Mucosa of rectum (tissue), 2 donors: Measurements from ENCODE around the gene RAB3D.
A peak's percentile ranks its signal among the peaks of the same experiment; 100 is the strongest.

ENCODE experiments used
- H3K27ac ChIP-seq, 2 donors: one replicate each; pipeline ENCODE4 v1.7.0; 2013; ENCODE audit warnings: inconsistent platforms in 2 of 2, low read depth in 2 of 2, low read length in 2 of 2
- H3K27me3 ChIP-seq, 2 donors: one replicate each; pipeline ENCODE4 v1.7.0; 2013; ENCODE audit warnings: low read length in 2 of 2; ENCODE audit not compliant: control insufficient read depth in 2 of 2, insufficient read depth in 2 of 2
- H3K36me3 ChIP-seq, 2 donors: one replicate each; pipeline ENCODE4 v1.7.0; 2013; ENCODE audit warnings: low read length in 2 of 2; ENCODE audit not compliant: control insufficient read depth in 2 of 2, insufficient read depth in 2 of 2
- H3K4me1 ChIP-seq, 2 donors: one replicate each; pipeline ENCODE4 v1.7.0; 2013; ENCODE audit warnings: low read length in 2 of 2, mild to moderate bottlenecking in 1 of 2; ENCODE audit not compliant: control insufficient read depth in 2 of 2, insufficient read depth in 2 of 2
- H3K4me3 ChIP-seq, 2 donors: one replicate each; pipeline ENCODE4 v1.7.0; 2013; ENCODE audit warnings: low read length in 2 of 2
- H3K9ac ChIP-seq, 2 donors: one replicate each; pipeline ENCODE4 v1.7.0; 2013; ENCODE audit warnings: low read length in 2 of 2, low read depth in 1 of 2, mild to moderate bottlenecking in 1 of 2
- H3K9me3 ChIP-seq, 2 donors: one replicate each; pipeline ENCODE4 v1.7.0; 2013; ENCODE audit warnings: low read length in 2 of 2; ENCODE audit not compliant: control insufficient read depth in 2 of 2
- donor health status: healthy.
- donor health status: Normal muscosa, but diverticular disease.

Gene RAB3D

DNA sequence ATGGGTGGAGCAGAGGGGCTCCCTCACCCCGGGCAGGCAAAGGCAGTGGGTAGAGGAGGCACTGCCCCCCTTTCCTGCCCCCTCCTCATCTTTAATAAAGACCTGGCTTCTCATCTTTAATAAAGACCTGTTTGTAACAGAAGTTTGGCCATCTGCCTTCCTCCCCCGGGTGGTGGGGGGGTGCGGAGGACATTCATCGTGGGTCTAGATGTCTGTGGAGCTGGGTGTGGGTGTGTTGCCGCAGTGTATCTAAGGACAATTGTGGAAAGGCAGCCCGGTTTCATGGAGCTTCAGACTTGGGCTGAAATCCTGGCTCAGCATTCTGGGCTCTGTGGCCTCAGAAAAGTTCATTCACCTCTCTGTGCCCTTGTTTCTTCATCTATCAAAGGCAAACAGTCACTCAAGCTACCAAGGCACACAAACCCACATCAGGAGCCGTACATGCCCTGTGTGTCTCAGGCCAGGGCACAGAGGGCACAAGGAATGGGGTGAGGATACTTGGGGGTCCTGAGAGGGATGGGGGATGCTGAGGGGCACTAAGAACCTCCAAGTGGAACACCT is 26.2 kb upstream of the RAB3D start:
- no peak overlapping the region for H3K9ac ChIP-seq
- no peaks in the 10 kb centered on the region for H3K36me3 ChIP-seq
- no peak overlapping the region for H3K27ac ChIP-seq
- H3K9me3 ChIP-seq = no peaks in the 10 kb centered on the region
- H3K4me1 ChIP-seq = peaks cover 9 to 13% of the 10 kb centered on the region in 2 donors
- no peak overlapping the region for H3K4me3 ChIP-seq
- H3K27me3 ChIP-seq = no peaks in the 10 kb centered on the region

GRCh38 chr19:11364935-11365334 is 25.5 kb upstream of the RAB3D start:
- Histone ChIP-seq H3K36me3 (no peaks in the 10 kb centered on the region), H3K27me3 (no peaks in the 10 kb centered on the region), H3K9ac (no peak overlapping the region), H3K27ac (no peak overlapping the region), H3K9me3 (no peaks in the 10 kb centered on the region), H3K4me3 (no peak overlapping the region), H3K4me1 (peaks cover 9 to 13% of the 10 kb centered on the region in 2 donors)

DNA sequence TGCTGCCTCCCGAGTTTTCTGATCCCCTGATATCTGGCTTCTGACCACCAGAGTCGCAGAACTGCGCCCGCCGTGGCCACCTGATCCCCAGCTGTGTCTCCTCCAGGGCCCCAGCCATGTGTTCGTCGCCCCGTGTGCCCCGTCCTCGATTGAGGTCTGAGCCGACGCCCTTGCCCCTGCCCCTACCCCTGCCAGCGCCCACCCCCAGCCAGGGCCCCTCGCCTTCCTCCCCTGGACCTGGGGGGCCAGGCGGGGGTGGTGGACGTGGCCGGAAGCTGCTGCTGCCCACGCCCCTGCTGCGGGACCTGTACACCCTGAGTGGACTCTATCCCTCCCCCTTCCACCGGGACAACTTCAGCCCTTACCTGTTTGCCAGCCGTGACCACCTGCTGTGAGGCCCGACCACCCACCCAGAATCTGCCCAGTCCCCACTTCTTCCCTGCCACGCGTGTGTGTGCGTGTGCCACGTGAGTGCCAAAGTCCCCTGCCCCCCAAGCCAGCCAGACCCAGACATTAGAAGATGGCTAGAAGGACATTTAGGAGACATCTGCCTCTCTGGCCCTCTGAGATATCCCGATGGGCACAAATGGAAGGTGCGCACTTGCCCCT is 24.9 kb upstream of the RAB3D start:
- Histone ChIP-seq H3K27ac (no peak overlapping the region), H3K9ac (no peak overlapping the region), H3K36me3 (no peaks in the 10 kb centered on the region), H3K27me3 (no peaks in the 10 kb centered on the region), H3K4me1 (peaks cover 9 to 13% of the 10 kb centered on the region in 2 donors), H3K9me3 (no peaks in the 10 kb centered on the region), H3K4me3 (no peak overlapping the region)

DNA sequence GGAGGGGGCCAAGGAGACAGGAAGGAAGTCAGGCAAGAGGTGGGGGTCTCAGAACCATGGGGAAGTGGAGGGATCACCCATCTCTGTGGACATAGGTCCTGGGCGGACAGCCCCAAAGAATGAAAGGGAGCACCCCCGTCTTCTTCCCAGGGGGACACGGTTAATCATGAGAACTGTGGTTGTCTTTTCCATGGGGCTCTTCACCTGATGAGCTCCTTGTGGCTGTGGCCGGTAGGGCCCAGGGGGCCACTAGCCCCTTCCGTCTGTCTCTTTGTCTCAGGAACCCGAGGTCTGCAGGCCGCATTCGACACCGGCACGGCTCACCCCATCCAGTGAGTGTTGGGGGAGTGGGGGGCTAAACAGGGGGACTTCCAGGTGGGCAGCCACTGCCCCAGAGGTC is 24.4 kb upstream of the RAB3D start:
- Histone ChIP-seq H3K4me1 (peaks cover 9 to 13% of the 10 kb centered on the region in 2 donors), H3K9me3 (no peaks in the 10 kb centered on the region), H3K9ac (no peak overlapping the region), H3K4me3 (no peak overlapping the region), H3K27ac (no peak overlapping the region), H3K27me3 (no peaks in the 10 kb centered on the region), H3K36me3 (no peaks in the 10 kb centered on the region)

GRCh38 chr19:11361771-11362731 is 22.6 kb upstream of the RAB3D start:
- Histone ChIP-seq H3K4me1 (peaks cover 9 to 13% of the 10 kb centered on the region in 2 donors), H3K27me3 (no peaks in the 10 kb centered on the region), H3K9me3 (no peaks in the 10 kb centered on the region), H3K4me3 (no peak overlapping the region), H3K27ac (no peak overlapping the region), H3K36me3 (no peaks in the 10 kb centered on the region), H3K9ac (no peak overlapping the region)

DNA sequence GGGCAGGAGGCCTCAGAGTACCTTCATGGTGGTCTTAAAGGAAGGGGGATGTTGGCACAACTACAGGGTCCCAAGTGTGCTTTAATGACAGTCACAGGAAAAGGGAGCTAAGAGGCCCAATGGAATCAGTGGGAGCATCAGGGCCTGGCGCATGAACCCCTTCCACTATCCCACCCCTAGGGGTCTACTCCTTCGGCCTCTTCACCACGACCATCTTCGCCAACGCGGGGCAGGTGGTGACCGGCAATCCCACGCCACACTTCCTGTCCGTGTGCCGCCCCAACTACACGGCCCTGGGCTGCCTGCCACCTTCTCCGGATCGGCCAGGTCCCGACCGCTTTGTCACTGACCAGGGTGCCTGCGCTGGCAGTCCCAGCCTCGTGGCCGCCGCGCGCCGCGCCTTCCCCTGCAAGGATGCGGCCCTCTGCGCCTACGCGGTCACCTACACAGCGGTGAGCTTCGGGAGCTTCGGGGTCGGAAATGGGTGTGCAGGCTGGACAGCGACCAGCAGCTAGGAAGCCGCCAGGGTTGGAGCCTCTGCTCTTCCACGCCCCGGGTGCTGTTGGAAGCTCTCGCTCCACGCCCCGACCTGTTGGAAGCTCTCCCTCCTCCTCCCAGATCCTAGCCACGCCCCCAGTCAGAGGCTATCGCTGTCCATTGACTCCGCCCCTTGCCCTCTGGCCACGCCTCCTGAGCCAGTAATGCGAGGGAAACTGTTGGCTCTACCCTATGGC is 21.7 kb upstream of the RAB3D start:
- no peaks in the 10 kb centered on the region for H3K9me3 ChIP-seq
- H3K4me1 ChIP-seq = peaks cover 9 to 13% of the 10 kb centered on the region in 2 donors
- H3K36me3 ChIP-seq = no peaks in the 10 kb centered on the region
- H3K9ac ChIP-seq = peak overlapping the region in 1 of 2 donors; percentile 6
- no peaks in the 10 kb centered on the region for H3K27me3 ChIP-seq
- peak overlapping the region in 1 of 2 donors; percentile 40 for H3K4me3 ChIP-seq
- no peak overlapping the region for H3K27ac ChIP-seq

DNA sequence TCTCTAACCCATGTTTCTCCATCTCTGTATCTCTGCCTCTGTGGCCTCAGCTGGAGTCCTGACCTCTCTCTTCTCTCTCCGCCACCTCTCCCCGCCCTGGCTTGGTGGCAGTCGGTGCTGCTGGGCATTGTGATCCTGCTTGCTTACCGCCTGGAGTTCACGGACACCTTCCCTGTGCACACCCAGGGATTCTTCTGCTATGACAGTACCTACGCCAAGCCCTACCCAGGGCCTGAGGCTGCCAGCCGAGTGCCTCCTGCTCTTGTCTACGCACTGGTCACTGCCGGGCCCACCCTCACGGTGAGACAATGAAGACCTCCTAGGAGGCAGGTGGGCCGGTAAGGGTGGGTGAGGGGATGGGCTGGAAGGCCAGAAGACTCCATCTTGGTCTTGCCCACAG is 20.0 kb upstream of the RAB3D start:
- H3K9ac ChIP-seq = no peak overlapping the region
- no peaks in the 10 kb centered on the region for H3K9me3 ChIP-seq
- peaks cover 15 to 17% of the 10 kb centered on the region in 2 donors for H3K4me1 ChIP-seq
- no peaks in the 10 kb centered on the region for H3K27me3 ChIP-seq
- H3K36me3 ChIP-seq = no peaks in the 10 kb centered on the region
- no peak overlapping the region for H3K27ac ChIP-seq
- H3K4me3 ChIP-seq = no peak overlapping the region

DNA sequence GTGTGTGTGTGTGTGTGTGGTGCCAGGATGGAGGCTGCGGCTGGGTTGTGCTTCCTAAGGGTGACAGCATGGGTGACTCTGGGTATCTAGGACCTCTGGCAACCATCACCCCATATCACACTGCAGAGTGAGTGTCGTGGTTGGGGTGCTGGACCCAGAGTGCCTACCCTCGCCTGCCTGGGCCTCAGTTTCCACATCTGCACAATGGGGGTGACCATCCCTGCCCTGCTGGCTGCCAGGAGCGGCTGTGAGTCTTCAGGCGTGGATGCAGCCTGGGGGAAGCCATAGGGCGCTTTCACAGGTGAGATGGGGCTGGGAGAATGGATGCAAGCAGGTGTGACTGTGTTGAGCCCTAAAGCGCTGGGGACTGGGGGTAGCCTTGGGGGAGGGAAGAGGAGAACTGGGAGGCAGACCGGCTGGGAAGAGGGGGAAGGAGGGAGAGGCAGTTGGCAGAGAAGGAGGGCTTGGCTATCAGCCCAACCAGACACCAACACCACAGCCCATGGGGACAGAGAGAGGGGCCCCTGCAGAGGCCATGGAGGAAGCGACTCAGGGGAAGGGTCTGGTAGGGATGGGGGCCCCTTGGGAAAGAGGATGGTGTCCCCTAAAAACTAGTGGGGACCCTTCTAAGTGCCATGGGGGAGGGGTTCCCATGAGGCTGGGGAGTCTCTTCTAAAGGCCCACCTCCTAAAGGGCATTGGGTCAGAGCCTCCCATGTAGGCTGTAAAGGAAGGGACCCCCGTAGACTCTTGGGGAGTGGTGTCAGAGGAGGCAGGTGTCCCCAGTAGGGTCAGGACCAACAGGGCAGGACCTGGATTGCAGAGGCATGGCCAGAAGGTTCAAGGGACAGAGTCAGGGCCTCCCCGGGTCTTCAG is 17.5 kb upstream of the RAB3D start:
- no peak overlapping the region for H3K27ac ChIP-seq
- H3K4me1 ChIP-seq = peaks cover 13 to 14% of the 10 kb centered on the region in 2 donors
- no peaks in the 10 kb centered on the region for H3K27me3 ChIP-seq
- no peaks in the 10 kb centered on the region for H3K9me3 ChIP-seq
- H3K9ac ChIP-seq = no peak overlapping the region
- no peak overlapping the region for H3K4me3 ChIP-seq
- H3K36me3 ChIP-seq = no peaks in the 10 kb centered on the region

- peaks cover 5 to 6% of the 10 kb centered on the region in 2 donors for H3K4me1 ChIP-seq
- H3K36me3 ChIP-seq = no peaks in the 10 kb centered on the region
- peak overlapping the region; percentile 12 to 74 for H3K4me3 ChIP-seq
- H3K9ac ChIP-seq = peak overlapping the region in 1 of 2 donors; percentile 36
- no peaks in the 10 kb centered on the region for H3K9me3 ChIP-seq
- H3K27me3 ChIP-seq = no peaks in the 10 kb centered on the region
- no peak overlapping the region for H3K27ac ChIP-seq
Observed at GRCh38 chr19:11356074-11356397, 16.6 kb upstream of the RAB3D start.
